DOHH2 (cell line): ENCODE data around the gene HSPA9.

ENCODE experiments used
- CTCF ChIP-seq: fragments of 200-600 bp; sonication (generic); IDR thresholded peaks from one replicate; pipeline ENCODE4 v1.5.1; 2014; ENCODE audit warnings: antibody characterized with exemption, mild to moderate bottlenecking, low read depth, low read length; ENCODE audit not compliant: poor library complexity, severe bottlenecking
- EZH2phosphoT487 ChIP-seq: fragments of 200-600 bp; sonication (generic); IDR thresholded peaks from 2 replicates; pipeline ENCODE4 v1.6.1; 2017; ENCODE audit warnings: borderline replicate concordance, mild to moderate bottlenecking, antibody characterized with exemption, low read length, moderate library complexity, mixed read lengths

GRCh38 chr5:138564242-138564641 lies 11.0 kb downstream of the HSPA9 start:
- TF ChIP-seq EZH2phosphoT487 (no peak), CTCF (no peak)
